ENCODE measurements around the gene LRRC49.
"Not testable (repeated sequence)": the region's sequence is repeated elsewhere in the genome, so short reads cannot be mapped to it uniquely, and the experiment has no call there.

LRRC49 gene

GRCh38 chr15:70926914-70927313 lies 34.3 kb downstream of the LRRC49 start:
- not testable (repeated sequence) for DNase-seq

DNA sequence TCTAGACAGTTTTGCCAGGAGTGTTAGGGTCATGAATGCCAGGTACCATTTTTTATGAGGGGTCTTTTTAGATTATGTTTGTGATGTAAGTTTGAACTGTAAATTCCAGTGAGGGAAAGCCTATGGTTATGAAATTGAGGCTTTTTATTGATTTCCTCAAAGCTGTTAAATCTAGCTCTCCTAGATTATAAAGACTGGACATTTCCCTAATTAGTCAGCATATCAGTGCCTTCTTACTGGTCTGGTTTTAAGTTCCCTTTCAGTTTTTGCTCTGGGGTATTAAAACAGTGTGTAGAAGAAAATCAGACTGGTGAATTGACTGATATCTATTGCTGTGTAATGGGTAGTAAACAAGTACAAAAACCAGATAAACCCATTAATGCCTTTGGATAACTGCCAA lies 39.2 kb downstream of the LRRC49 start:
- DNase-seq, result no peak

DNA sequence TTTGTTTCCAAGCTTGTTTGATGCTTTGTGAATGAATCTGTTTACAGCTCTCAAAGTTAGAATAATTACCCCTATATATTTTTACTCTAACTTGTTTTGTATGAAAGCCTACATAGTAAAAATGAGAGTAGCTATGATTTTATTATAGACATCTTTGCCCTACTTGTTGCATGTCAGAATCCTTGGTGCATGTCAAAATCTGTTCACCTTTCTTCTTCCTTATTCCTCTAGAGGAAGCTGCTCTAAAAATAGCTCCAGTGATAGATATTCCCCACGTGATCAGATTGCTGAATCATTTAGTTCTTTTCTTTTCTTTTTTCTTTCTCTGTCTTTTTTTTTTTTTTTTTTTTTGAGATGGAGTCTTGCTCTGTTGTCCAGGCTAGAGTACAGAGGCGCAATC lies 39.8 kb downstream of the LRRC49 start:
- DNase-seq, result no peak

DNA sequence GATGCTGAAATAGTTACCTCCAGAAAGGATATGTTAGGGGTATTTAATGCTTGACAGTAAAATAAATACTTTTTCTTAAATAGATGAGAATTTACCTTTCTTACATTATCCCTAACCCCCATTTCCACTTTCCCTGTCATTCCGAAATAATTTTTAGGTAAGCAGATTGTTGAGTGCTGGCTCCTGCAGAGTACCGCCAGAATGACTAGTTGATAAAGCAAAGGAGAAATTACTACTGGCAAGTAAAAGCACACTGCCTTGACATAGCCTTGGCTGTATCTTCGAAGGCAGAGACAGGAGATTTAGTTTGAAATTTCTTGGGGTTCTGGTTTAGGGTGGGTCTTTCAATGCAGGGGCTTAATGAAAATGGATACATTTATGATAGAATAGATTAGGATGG lies 40.8 kb downstream of the LRRC49 start:
- DNase-seq, result no peak

- DNase-seq, result no peak
Measured at GRCh38 chr15:70935631-70936030, 43.0 kb downstream of the LRRC49 start.

DNA sequence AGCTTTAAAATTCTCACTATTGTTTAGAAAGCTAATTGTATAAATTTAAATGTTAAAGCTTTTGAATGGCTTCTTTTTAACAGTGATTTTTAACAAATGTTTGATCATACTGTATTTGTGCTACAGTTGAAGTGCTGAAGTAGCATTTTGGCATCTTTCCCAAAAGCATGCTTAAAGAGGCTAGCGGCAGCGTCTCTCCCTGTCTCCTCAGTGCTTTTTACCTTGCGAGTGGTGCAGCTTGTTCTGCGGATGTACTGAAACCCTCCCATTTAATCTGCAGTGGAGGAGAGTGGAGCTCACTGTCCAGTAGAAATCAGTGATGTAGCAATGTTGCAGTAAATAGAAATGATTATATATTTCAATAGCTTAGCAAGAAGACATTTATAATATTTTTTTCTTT lies 43.7 kb downstream of the LRRC49 start:
- DNase-seq, result peak; percentile 49

GRCh38 chr15:70943285-70943684 lies 50.7 kb downstream of the LRRC49 start:
- DNase-seq, result peak; percentile 42

- no peak for DNase-seq
Measured at GRCh38 chr15:70947351-70948335, 55.0 kb downstream of the LRRC49 start.

- no peak for DNase-seq
Measured at GRCh38 chr15:70950953-70951352, 58.3 kb downstream of the LRRC49 start.

GRCh38 chr15:70954171-70954570 lies 61.5 kb downstream of the LRRC49 start:
- no peak for DNase-seq

DNA sequence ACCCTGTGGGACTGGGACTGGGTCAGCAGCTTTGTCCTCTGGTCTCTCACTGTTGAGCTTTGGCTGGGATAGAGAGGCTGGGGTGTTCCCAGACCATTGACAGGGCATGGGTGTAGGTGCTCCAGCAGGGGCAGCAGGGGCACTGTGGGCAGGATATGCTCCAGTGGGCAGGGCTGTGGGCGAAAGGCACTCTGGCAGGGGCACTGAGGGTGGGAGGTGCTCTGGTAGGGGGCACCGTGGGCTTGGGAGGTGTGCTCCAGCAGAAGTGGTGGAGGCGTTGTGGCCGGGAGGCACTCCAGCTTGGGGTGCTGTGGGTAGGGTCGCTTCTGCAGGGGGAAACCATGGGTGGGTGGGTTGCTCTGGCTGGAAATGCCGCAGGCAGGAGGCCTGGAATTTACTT lies 62.1 kb downstream of the LRRC49 start:
- DNase-seq, result no peak

DNA sequence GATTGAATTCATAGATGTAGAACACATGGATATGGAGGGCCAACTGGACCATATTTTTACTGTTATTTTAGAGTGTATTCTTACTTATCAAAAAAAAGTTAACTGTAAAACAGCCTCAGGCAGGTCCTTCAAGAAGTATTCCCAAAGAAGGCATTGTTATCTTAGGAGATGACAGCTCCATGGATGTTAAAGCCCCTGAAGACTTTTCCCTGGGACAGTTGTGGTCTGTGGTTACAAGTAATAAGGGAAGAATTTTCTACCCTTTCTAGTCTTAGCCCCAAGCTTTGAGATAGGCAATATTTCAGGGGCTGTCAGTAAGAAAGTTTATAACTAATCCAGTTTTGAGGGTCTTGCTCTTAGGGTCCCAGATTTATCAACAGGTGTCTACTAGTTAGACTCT lies 62.5 kb downstream of the LRRC49 start:
- no peak for DNase-seq

DNA sequence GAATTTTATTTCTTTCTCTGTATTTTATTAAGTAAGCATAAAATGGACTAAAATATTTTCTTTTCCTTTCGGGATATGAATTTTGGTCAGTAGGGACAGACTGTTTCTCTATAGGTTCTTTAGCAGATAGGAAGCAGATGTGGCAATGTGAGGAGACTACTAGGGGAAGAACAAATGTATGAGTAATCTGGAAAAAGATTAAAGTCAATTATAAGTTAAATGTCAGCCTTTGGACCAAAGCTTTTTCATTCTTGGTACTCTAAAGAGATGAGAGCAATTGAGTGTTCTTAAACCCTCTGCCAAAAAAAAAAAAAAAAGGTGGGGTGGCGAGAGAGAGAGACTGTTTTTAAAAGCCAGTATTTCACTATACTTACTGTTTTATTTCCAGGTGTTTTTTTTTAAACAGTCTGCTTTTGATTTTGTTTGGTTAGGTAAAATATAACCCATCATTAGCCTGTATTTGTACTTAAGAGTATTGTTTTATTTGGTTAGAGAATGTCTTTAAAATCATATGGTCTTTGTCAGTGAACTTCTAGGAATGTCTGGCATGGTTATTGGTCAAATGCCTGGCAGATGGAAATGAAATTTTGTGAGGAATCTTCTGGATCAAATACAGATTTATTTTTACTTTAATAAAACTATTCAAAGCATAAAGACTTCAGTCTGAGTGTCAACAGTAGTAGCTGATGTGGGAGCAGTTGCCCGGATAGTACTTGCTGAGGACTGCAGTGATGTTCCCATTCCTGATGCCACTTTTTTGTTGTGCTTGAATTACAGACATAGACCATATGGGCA lies 63.8 kb downstream of the LRRC49 start:
- no peak for DNase-seq

DNA sequence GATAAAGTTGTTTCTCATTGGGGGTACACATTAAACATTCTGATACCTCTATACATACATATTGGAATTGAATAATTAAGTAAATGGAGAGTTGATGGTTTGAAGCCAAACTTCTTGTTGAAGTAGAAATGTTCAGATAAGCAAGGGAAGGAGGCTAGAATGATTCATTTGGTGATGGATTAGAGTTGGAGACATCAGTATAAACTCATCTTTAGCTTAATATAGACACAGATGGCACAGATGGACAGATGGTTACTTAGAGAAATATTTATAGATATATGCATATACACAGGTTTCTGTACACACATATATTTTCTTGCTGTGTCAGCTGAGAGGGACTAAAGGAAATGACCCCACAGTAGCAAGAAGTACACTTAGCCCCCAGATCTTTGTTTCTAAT lies 69.5 kb downstream of the LRRC49 start:
- no peak for DNase-seq

DNA sequence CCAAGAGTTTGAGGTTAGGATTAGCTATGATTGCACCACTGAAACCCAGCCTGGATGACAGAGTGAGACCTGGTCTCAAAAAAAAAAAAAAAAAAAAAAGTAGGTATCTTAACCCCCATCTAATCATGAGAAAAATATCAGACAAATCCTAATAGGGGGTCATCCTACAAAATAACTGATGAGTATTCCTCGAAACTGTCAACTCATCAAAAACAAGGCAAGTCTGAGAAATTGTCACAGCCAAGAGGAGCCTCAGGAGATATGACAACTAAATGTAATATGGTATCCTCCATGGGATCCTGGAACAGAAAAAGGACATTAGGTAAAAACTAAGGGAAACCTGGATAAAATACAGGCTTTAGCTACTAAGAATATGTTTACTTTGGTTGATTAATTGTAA lies 70.6 kb downstream of the LRRC49 start:
- no peak for DNase-seq

DNA sequence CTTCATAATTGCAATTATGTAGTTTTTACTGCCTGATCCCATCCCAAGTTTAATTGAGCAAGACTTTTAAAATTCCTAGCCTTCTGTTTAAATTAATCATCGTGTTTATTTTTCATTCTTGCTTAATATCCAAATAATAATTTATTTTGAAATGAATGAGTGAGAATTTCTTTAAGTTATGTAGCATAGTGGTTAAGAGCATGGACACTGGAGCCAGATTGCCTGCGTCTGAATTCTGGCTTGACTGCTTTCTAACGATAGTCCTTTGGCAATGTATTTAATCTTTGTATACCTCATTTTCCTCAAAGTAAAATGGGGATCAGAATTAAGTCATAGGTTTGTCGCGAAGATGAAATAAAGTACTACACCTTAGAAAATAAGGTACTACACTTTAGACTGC lies 71.4 kb downstream of the LRRC49 start:
- DNase-seq, result no peak

GRCh38 chr15:70964686-70965085 lies 72.1 kb downstream of the LRRC49 start:
- DNase-seq, result no peak

DNA sequence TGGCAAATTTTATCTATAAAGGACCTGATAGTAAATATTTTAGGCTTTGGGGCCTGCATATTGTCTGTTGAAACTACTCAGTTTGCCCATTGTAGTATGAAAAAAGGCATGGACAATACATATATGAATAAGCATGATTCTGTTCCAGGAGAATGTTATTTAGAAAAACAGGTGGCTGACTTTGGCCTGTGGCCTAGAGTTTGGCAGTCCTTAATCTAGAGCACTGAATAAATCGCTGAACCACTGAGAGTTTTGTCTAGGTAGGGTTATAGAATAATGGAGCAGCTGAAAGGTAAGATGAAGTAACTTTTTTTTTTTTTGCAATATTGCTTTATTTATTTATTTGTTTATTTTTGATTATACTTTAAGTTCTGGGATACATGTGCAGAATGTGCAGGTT lies 75.0 kb downstream of the LRRC49 start:
- no peak for DNase-seq

DNA sequence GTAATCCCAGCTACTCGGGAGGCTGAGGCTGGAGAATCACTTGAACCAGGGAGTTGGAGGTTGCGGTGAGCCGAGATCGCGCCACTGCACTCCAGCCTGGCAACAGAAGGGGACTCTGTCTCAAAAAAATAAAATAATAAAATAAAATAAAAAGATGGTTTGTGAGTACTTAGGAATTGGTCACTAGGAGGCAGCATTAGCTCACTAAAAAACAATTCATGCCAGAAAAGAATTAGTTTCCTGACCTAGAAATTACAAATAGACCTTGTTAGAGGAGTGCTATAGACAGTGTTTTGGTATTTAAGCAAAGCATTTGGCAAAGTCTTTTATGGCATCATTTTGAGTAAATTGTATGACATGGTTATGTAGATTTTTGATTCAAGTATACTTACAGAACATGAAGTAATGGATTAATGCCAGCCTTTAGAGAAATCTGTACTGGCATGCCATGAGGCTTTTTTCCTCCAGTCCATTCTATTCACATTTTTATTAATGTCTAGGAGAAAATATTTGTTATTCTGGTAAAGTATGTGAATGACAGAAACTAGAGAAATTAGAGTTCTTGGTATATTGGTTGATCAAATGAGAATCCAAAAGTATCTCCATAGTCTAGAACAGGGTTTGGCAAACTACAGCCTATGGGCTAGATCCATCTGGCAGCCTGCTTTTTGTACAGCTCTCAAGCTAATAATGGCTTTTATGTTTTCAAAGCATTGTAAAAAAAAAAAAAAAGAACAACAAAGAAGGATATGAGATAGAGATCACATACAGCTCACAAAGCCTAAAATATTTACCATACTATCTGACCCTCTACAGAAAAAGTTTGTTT lies 81.6 kb downstream of the LRRC49 start:
- no peak for DNase-seq

DNA sequence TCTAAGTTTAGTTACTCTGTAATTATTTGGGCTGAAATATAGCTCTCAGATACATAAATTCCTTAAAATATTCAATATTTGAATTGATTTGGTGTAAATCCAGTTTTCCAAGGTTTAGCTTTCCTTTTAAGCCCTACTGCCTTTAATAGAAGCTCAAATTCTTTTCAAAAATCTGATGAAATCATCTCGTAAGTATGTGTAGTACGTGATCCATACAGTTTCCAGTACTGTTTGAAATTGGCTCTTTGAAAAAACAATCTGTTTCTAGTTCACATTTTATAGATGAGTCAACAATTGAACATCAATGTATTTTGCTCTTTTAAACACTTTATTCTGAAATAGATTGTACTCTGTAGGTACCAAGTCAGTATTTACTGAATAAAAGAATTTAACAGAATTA lies 84.2 kb downstream of the LRRC49 start:
- no peak for DNase-seq

DNA sequence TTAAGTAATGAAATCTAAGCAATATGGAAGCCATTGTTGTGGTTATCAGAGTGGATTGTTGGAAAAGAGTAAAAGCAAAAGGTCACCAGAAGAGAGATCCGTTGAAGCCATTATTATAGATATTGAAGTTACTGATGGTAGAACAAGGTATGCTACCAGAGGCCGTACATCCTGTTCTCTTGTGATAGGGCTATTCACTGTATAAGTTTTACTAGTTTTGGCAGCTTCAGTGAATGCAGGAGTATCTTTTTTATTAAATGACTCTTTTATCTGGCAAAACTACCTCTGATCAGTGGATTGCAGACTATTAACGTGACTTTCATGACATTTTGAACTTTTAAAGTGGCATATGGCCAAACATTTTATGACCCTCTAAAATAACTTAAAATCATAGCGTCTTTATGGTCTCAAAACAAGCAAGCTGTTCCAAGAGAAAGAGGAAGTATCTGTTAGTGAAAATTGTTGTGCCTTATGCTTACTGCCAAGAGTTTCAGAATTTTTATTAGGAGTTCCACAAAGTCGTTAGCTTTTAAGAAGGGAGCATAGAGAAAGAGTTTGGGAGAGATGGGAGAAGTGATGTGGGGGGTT lies 102.9 kb downstream of the LRRC49 start:
- DNase-seq, result no peak

DNA sequence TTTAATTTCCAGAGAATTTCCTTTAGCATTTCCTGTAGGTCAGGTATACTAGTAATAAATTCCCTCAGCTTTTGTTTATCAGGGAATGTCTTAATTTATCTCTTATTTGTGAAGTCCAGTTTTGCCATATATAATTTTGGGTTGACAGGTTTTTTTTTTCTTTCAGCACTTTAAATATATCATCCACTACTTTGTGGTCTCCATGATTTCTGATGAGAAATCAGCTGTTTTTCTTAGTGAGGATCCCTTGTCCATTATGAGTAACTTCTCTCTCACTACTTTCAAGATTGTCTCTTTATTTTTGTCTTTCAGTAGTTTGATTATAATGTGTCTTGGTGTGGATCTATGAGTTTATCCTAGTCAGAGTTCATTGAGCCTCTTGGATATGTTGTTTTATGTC lies 105.7 kb downstream of the LRRC49 start:
- no peak for DNase-seq

DNA sequence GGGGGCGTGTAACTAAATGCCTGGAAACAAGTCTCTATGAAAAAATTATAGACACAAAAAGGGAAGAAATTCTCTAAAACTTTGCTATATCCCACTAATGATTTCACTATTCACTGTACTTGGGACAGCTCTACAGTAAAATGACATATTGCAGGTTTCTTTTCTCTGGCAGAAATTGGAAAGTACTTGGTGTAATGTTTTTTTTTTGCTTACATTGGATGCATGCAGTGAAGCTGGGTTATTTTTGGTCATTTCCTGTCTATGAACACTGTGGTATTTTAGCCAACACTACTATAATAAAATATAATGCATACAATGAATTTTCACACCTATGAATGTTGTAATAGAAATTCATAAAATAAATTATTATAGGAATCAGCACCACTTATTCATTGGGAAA lies 109.7 kb downstream of the LRRC49 start:
- DNase-seq, result no peak

Measured in NCI-H524 treated with DMSO at 0.1 percent for 48 hours (cell line).